Measurements from ENCODE around the gene PGM1. TPM values are rescaled to one million over a fixed set of nuclear protein-coding genes. Genes with fewer than 3 reads are reported as not detected.

Gene PGM1
- polyA plus RNA-seq, 4 donors = 30.7 to 32.4 (median 31.8) TPM

- no peak for DNase-seq (ENCODE audit: low read depth in 4 of 4, low spot score in 3 of 4)
Measured at GRCh38 chr1:63599799-63600198, 6.6 kb downstream of the PGM1 start.

- DNase-seq (ENCODE audit: low read depth in 4 of 4, low spot score in 3 of 4) = no peak
Measured at GRCh38 chr1:63600248-63600647, 7.0 kb downstream of the PGM1 start.

- DNase-seq (ENCODE audit: low read depth in 4 of 4, low spot score in 3 of 4) = no peak
Measured at GRCh38 chr1:63601061-63601460, 7.8 kb downstream of the PGM1 start.

- DNase-seq (ENCODE audit: low read depth in 4 of 4, low spot score in 3 of 4) = no peak
Measured at GRCh38 chr1:63601463-63601862, 8.3 kb downstream of the PGM1 start.

GRCh38 chr1:63601912-63602311, 8.7 kb downstream of the PGM1 start:
- no peak for DNase-seq (ENCODE audit: low read depth in 4 of 4, low spot score in 3 of 4)

- no peak for DNase-seq (ENCODE audit: low read depth in 4 of 4, low spot score in 3 of 4)
Measured at GRCh38 chr1:63602629-63603028, 9.4 kb downstream of the PGM1 start.

- no peak for DNase-seq (ENCODE audit: low read depth in 4 of 4, low spot score in 3 of 4)
Measured at GRCh38 chr1:63603810-63604209, 10.6 kb downstream of the PGM1 start.

GRCh38 chr1:63607322-63607721, 14.1 kb downstream of the PGM1 start:
- DNase-seq (ENCODE audit: low read depth in 4 of 4, low spot score in 3 of 4) = no peak

- DNase-seq (ENCODE audit: low read depth in 4 of 4, low spot score in 3 of 4) = no peak
Measured at GRCh38 chr1:63611231-63611630, 18.0 kb downstream of the PGM1 start.

- no peak for DNase-seq (ENCODE audit: low read depth in 4 of 4, low spot score in 3 of 4)
Measured at GRCh38 chr1:63612564-63612963, 19.4 kb downstream of the PGM1 start.

- no peak for DNase-seq (ENCODE audit: low read depth in 4 of 4, low spot score in 3 of 4)
Measured at GRCh38 chr1:63612971-63613370, 19.8 kb downstream of the PGM1 start.

- DNase-seq (ENCODE audit: low read depth in 4 of 4, low spot score in 3 of 4) = peak; percentile 64 to 76 (median 70)
Measured at GRCh38 chr1:63615768-63616420, 22.7 kb downstream of the PGM1 start.

GRCh38 chr1:63617450-63617849, 24.2 kb downstream of the PGM1 start:
- DNase-seq (ENCODE audit: low read depth in 4 of 4, low spot score in 3 of 4) = no peak

GRCh38 chr1:63618011-63618410, 24.8 kb downstream of the PGM1 start:
- DNase-seq (ENCODE audit: low read depth in 4 of 4, low spot score in 3 of 4) = no peak

GRCh38 chr1:63619558-63619957, 26.3 kb downstream of the PGM1 start:
- DNase-seq (ENCODE audit: low read depth in 4 of 4, low spot score in 3 of 4) = no peak

GRCh38 chr1:63620671-63621070, 27.5 kb downstream of the PGM1 start:
- no peak for DNase-seq (ENCODE audit: low read depth in 4 of 4, low spot score in 3 of 4)

- DNase-seq (ENCODE audit: low read depth in 4 of 4, low spot score in 3 of 4) = no peak
Measured at GRCh38 chr1:63621075-63621474, 27.9 kb downstream of the PGM1 start.

GRCh38 chr1:63621698-63622097, 28.5 kb downstream of the PGM1 start:
- no peak for DNase-seq (ENCODE audit: low read depth in 4 of 4, low spot score in 3 of 4)

- DNase-seq (ENCODE audit: low read depth in 4 of 4, low spot score in 3 of 4) = no peak
Measured at GRCh38 chr1:63622849-63623566, 29.8 kb downstream of the PGM1 start.

GRCh38 chr1:63623952-63624351, 30.7 kb downstream of the PGM1 start:
- no peak for DNase-seq (ENCODE audit: low read depth in 4 of 4, low spot score in 3 of 4)

- DNase-seq (ENCODE audit: low read depth in 4 of 4, low spot score in 3 of 4) = no peak
Measured at GRCh38 chr1:63624911-63625310, 31.7 kb downstream of the PGM1 start.

GRCh38 chr1:63626222-63626621, 33.0 kb downstream of the PGM1 start:
- no peak for DNase-seq (ENCODE audit: low read depth in 4 of 4, low spot score in 3 of 4)
